Retinal pigment epithelial cell (primary cell): ENCODE measurements around the gene KRT86.
"Not testable (repeated sequence)": the region's sequence is repeated elsewhere in the genome, so short reads cannot be mapped to it uniquely, and the experiment has no call there.

Source experiments
- DNase-seq: peaks from one replicate; pipeline ENCODE4 v3.0.0-alpha.2; 2010; ENCODE audit warnings: low read depth
- H3K4me3 ChIP-seq: 2 replicates; pipeline ENCODE4 v1.5.1; 2011; ENCODE audit warnings: mild to moderate bottlenecking, low read length, control low read depth, moderate library complexity
- CTCF ChIP-seq: conservative IDR thresholded peaks from 2 replicates; pipeline ENCODE4 v1.5.1; 2011; ENCODE audit warnings: low read depth, low read length, control low read depth, inconsistent platforms

KRT86 gene

DNA sequence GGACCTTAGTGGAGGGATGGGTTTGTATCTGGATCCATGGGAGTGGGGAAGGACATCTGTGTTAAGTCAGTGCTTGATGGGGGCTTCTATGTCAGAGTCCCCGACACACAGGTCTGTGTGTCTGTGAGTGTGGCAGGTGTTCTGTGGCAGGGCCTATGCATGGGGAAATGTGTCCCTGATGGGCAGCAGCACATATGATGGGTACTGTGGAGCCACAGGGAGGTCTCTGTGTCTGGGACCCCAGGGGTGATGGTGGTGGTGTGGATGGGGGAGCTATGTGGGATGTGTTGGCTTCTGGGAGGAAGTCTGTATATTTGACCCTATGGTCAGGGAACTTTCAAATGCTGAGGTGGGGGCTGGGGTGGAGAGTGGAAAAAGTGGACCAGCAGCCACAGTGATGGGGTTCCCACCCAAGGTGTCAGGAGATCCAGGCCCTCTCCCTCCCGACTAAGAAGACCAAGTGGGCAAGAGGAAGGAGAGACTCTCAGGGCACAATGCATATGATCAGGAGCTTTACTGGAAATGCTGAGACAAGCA is 24.9 kb upstream of the KRT86 start:
- DNase-seq, result no peak
- TF ChIP-seq CTCF, result no peak
- H3K4me3 ChIP-seq, result no peak overlapping the region

DNA sequence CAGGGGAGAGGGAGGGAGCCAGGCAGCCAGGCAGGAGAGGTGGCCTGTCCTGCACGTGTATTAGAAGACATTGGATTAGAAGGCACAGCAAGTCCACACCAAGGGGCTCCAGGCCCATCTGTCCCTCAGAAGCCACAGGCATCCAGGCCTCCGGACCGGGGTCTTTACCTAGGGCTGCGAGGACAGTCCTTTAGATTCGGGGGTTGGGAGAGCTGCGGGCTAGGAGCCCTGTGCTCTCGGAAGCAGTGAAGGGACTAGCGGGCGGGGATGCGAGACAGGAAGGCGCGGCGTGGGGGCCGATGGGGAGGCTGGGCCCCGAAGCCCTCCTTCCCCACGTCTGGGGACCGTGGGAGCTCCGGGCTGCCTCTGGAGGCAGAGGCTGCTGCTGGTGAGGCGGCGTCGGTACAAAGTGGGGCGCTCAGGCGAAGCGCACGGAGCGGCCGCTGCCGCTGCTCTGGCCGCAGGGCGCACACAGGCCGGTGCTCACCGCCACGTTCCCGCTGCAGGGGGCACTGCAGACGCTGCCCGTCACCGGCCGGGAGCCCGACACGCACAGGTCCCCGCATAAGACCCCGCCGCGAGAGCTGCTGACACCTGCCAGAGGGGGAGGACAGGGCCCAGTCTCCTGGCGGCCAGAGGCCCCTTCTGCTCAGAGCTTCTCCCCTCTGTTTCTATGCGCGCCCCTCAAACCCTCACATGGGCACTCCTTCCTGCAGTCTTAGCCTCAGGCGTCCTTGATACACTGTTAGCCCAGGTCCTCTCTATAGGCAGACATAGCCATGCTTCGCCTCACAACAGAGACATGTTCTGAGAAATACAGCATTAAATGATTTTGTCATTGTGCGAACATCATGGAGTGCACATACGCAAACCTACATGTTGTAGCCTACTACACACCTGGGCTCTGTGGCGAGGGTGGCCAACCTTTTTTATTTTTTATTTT is 24.1 kb upstream of the KRT86 start:
- no peak for DNase-seq
- H3K4me3 ChIP-seq, result no peak overlapping the region
- TF ChIP-seq CTCF, result peak; percentile 29

- H3K4me3 ChIP-seq, result no peak overlapping the region
- DNase-seq, result no peak
- no peak for TF ChIP-seq CTCF
Measured at GRCh38 chr12:52251367-52252051, 22.9 kb upstream of the KRT86 start.

DNA sequence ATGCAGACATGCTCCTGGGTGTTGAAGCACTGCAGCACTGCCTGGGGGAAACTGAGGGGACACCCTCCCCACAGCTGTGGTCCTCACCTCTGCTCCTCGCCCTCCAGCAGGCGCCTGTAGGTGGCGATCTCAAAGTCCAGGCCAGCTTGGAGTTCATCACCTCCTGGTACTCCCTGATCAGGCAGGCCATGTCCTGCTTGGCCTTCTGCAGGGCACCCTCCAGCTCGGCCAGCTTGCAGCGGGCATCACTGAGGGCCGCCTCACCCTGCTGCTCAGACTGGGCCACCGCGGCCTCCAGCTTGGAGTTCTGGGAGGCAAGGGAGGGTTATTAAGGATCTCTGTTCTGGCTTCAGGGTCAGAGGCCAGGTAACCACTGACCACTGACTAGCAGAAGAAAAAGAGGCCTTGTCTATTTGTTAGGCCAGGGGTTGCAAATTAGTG is 22.2 kb upstream of the KRT86 start:
- not testable (repeated sequence) for H3K4me3 ChIP-seq, DNase-seq
- TF ChIP-seq CTCF, result peak; percentile 51

- no peak for TF ChIP-seq CTCF
- no peak for DNase-seq
- no peak overlapping the region for H3K4me3 ChIP-seq
Measured at GRCh38 chr12:52252728-52253343, 21.6 kb upstream of the KRT86 start.

DNA sequence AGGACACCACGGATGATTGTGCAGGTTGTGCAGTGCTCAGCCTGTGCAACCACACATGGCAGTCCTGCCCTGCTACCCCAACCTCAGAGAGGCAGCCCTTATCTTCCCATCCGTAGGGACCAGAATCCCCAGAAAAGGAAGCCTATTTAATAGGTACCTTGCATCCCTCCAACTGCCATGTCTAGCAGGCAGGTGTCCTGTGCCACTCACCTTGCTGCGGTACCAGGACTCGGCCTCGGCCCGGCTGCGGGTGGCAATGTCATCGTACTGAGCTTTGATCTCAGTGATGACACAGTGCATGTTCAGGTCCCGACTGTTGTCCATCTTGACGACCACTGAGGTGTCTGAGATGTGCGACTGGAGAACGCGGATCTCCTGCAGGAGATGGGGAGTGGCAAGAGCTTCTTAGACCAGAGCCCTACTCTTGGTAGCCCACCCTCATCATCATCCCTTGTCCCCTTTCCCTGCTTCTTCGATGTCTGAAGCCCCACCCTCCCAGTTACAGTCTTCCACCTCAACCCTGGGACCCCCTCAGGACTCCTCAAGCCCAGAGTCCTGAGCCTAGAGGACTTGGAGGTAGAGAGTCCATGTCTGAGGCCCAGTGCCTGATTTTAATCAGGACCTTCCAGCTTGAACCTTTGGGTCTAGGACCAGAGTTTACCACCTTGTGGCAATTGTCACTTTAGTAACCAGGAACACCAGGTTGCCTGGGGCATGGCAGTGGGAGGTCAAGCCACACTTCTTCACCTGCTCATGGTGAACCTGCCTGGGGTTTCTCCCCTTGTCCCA is 20.9 kb upstream of the KRT86 start:
- TF ChIP-seq CTCF, result no peak
- no peak for DNase-seq
- H3K4me3 ChIP-seq, result no peak overlapping the region
